Endodermal cell (in vitro differentiated cells): ENCODE measurements around the gene VSTM2B. TPM values are rescaled to one million over a fixed set of nuclear protein-coding genes. Genes with fewer than 3 reads are reported as not detected.

Source experiments
- DNase-seq: peaks from one replicate; pipeline ENCODE4 v3.0.0-alpha.2; 2017
- H3K27ac ChIP-seq: 2 replicates; pipeline ENCODE4 v1.5.1; 2013; ENCODE audit warnings: mild to moderate bottlenecking, low read depth, low read length, moderate library complexity
- H3K27me3 ChIP-seq: 2 replicates; pipeline ENCODE4 v1.6.1; 2013; ENCODE audit warnings: mild to moderate bottlenecking, low read length, moderate library complexity; ENCODE audit not compliant: insufficient read depth, control insufficient read depth, poor library complexity, severe bottlenecking
- H3K36me3 ChIP-seq: 2 replicates; pipeline ENCODE4 v1.7.0; 2013; ENCODE audit warnings: mild to moderate bottlenecking, low read length, moderate library complexity; ENCODE audit not compliant: control insufficient read depth, insufficient read depth
- H3K4me1 ChIP-seq: one replicate; pipeline ENCODE4 v1.7.0; 2013; ENCODE audit warnings: low read length; ENCODE audit not compliant: control insufficient read depth, insufficient read depth
- H3K4me3 ChIP-seq: 2 replicates; pipeline ENCODE4 v1.5.1; 2013; ENCODE audit warnings: mild to moderate bottlenecking, low read length, moderate library complexity
- H3K9ac ChIP-seq: 2 replicates; pipeline ENCODE4 v1.6.1; 2013; ENCODE audit warnings: mild to moderate bottlenecking, low read length, moderate library complexity; ENCODE audit not compliant: poor library complexity, severe bottlenecking; ENCODE audit errors: extremely low read depth
- H3K9me3 ChIP-seq: 2 replicates; pipeline ENCODE4 v1.6.1; 2013; ENCODE audit warnings: mild to moderate bottlenecking, low read length, moderate library complexity; ENCODE audit not compliant: control insufficient read depth
- H3K27ac Mint-ChIP-seq: 2 replicates; pipeline ENCODE4 v1.8.0; 2020; ENCODE audit warnings: mixed read lengths
- H3K27me3 Mint-ChIP-seq: 2 replicates; pipeline ENCODE4 v1.8.0; 2021; ENCODE audit warnings: mild to moderate bottlenecking, mixed read lengths; ENCODE audit not compliant: insufficient read depth
- H3K36me3 Mint-ChIP-seq: 2 replicates; pipeline ENCODE4 v1.8.0; 2020; ENCODE audit warnings: low read depth, mixed read lengths
- H3K4me1 Mint-ChIP-seq: 2 replicates; pipeline ENCODE4 v1.8.0; 2020; ENCODE audit warnings: mixed read lengths
- H3K4me3 Mint-ChIP-seq: 2 replicates; pipeline ENCODE4 v1.8.0; 2020; ENCODE audit warnings: mild to moderate bottlenecking, moderate library complexity, mixed read lengths
- H3K9me3 Mint-ChIP-seq: 2 replicates; pipeline ENCODE4 v1.8.0; 2020; ENCODE audit warnings: mild to moderate bottlenecking, mixed read lengths
- CTCF ChIP-seq: fragments of 200-600 bp; sonication (generic); conservative IDR thresholded peaks from 2 replicates; pipeline ENCODE4 v1.5.0; 2021; ENCODE audit warnings: antibody characterized with exemption, mild to moderate bottlenecking
- WGBS, 2 experiments: methylation state at CpG; one replicate each; pipeline versions ENCODE4 v1.1.5 to v1.1.7; 2013; ENCODE audit warnings: missing lambda C conversion rate in 2 of 2, mixed read lengths in 1 of 2; ENCODE audit not compliant: insufficient coverage in 1 of 2, insufficient read length in 1 of 2; 5-methylcytosine and 5-hydroxymethylcytosine counted together
- total RNA-seq, 2 donors: library from RNA; stranded (reverse); fragmentation: NEBNext Ultra II Directional in 1 of 2; extraction: Animal tissue kit (Norgen Biotek cat#: 25700) in 1 of 2; gene quantifications; 2 replicates in 1 of 2; 3 replicates in 1 of 2; pipeline ENCODE4 v1.2.1, GENCODE V29; 2021

VSTM2B gene
- total RNA-seq, 2 donors from 2014 or later, result 0.18 TPM; not detected in 1

GRCh38 chr19:29574510-29574909 lies 48.7 kb downstream of the VSTM2B start:
- Mint-ChIP-seq H3K27ac (no peak overlapping the region), H3K27me3 (peaks cover 34% of the 10 kb centered on the region), H3K4me3 (no peak overlapping the region), H3K4me1 (peaks cover 21% of the 10 kb centered on the region), H3K36me3 (no peaks in the 10 kb centered on the region), H3K9me3 (no peaks in the 10 kb centered on the region)
- Histone ChIP-seq H3K27me3 (peaks cover 24% of the 10 kb centered on the region), H3K4me1 (peaks cover 11% of the 10 kb centered on the region), H3K36me3 (no peaks in the 10 kb centered on the region), H3K9ac (no peak overlapping the region), H3K4me3 (no peak overlapping the region), H3K27ac (no peak overlapping the region), H3K9me3 (no peaks in the 10 kb centered on the region)
- DNase-seq, result no peak
- TF ChIP-seq CTCF, result no peak
- 96% methylated on average over 2 of the region's 3 CpGs; no CpG with 5 or more reads in 1 of the 2 experiments for WGBS, 2 experiments

GRCh38 chr19:29576046-29576606 lies 50.3 kb downstream of the VSTM2B start:
- H3K9me3 Mint-ChIP-seq, result no peaks in the 10 kb centered on the region
- H3K27ac Mint-ChIP-seq, result no peak overlapping the region
- peak; percentile 24 for TF ChIP-seq CTCF
- peaks cover 21% of the 10 kb centered on the region for H3K4me1 Mint-ChIP-seq
- no peak for DNase-seq
- 48 to 49% methylated on average over 9 to 14 of the region's 14 CpGs for WGBS, 2 experiments
- no peaks in the 10 kb centered on the region for H3K36me3 Mint-ChIP-seq
- H3K4me3 Mint-ChIP-seq, result peak overlapping the region; percentile 8
- H3K9me3 ChIP-seq, result no peaks in the 10 kb centered on the region
- no peak overlapping the region for H3K27ac ChIP-seq
- H3K4me1 ChIP-seq, result peaks cover 11% of the 10 kb centered on the region
- peaks cover 30% of the 10 kb centered on the region for H3K27me3 ChIP-seq
- peak overlapping the region; percentile 47 for H3K4me3 ChIP-seq
- no peaks in the 10 kb centered on the region for H3K36me3 ChIP-seq
- no peak overlapping the region for H3K9ac ChIP-seq
- H3K27me3 Mint-ChIP-seq, result peaks cover 33% of the 10 kb centered on the region

GRCh38 chr19:29576761-29577648 lies 51.2 kb downstream of the VSTM2B start:
- no peak overlapping the region for H3K4me3 Mint-ChIP-seq
- H3K27ac Mint-ChIP-seq, result no peak overlapping the region
- H3K36me3 ChIP-seq, result no peaks in the 10 kb centered on the region
- no peaks in the 10 kb centered on the region for H3K36me3 Mint-ChIP-seq
- no peak overlapping the region for H3K9ac ChIP-seq
- H3K9me3 ChIP-seq, result no peaks in the 10 kb centered on the region
- H3K4me1 ChIP-seq, result peaks cover 11% of the 10 kb centered on the region
- H3K27me3 ChIP-seq, result peaks cover 30% of the 10 kb centered on the region
- no peak overlapping the region for H3K27ac ChIP-seq
- peaks cover 21% of the 10 kb centered on the region for H3K4me1 Mint-ChIP-seq
- DNase-seq, result no peak
- WGBS, 2 experiments, result 67 to 81% methylated on average over 10 to 15 of the region's 15 CpGs
- H3K9me3 Mint-ChIP-seq, result peaks cover 2% of the 10 kb centered on the region
- TF ChIP-seq CTCF, result no peak
- peaks cover 32% of the 10 kb centered on the region for H3K27me3 Mint-ChIP-seq
- no peak overlapping the region for H3K4me3 ChIP-seq
